ENCODE results near the gene VWA5A.
"Not testable (repeated sequence)": the region's sequence is repeated elsewhere in the genome, so short reads cannot be mapped to it uniquely, and the experiment has no call there.

Gene VWA5A

DNA sequence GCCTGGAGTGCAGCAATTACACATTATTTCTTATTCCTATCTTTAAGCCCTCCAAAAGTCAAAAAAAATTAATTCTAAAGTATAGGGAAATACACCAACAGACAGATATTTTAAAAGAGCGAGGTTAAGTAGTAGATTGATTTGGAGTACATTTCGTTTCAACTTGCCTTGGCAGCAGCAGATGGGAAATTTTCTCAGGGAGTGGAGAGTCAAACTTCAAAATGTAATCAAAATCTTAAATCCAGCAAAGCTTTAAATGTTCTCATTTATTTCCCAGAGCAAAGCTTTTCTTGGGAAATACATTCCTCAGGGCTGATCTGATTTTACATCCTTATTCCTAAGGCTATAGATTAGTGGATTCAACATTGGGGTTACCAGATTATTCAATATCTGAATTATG is 21.9 kb upstream of the VWA5A start:
- DNase-seq (ENCODE audit: low spot score): no peak

DNA sequence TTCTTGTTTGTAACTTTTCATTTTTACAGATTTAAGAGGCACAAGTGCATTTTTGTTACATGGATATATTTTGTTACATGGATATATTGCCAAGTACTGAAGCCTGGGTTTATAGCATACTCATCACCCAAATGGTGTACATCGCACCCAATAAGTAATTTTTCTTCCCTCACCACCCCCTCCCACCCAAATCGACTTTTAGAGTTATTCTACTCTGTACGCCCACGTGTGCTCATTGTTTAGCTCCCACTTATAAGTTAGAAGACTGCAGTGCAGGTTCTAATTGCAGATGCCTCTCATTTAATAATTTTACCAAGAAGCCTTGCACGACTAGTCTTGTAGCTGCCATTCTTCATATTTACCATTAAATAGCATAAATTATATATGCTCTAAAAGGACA is 20.5 kb upstream of the VWA5A start:
- DNase-seq (ENCODE audit: low spot score): no peak

DNA sequence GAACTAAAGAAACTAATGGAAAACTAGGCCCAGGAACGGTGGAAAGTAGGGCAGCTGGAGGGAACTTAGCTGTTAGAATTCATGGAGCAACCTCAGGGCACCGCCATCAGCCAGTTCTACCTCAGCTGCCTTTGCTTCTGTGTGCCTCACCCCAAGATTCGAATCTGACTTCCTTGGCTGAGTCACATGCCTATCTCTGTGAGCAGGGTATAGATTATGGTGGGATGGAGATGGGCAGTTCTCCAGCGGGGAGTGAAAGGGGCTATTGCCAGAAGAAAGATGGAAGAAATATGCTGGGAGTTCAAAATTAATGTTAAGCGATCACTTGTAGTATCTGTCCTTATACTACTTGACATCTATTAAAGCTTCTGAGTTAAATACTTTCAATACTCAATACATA is 18.9 kb upstream of the VWA5A start:
- DNase-seq (ENCODE audit: low spot score): no peak

DNA sequence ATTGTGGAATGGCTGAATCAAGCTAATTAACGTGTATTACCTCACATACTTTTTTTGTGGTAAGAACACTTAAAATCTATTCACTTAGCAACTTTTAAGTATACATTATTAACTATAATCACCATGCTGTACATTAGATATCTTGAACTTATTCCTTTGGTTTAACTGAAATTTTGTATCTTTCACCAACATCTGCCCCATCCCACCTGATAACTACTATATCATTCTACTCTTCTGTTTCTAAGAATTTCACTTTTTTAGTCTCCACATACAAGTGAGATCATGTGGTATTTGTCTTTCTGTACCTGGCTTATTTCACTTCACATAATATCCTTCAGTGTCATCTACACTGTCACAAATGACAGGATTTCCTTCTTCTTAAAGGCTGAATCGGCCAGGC is 17.1 kb upstream of the VWA5A start:
- DNase-seq (ENCODE audit: low spot score): no peak

DNA sequence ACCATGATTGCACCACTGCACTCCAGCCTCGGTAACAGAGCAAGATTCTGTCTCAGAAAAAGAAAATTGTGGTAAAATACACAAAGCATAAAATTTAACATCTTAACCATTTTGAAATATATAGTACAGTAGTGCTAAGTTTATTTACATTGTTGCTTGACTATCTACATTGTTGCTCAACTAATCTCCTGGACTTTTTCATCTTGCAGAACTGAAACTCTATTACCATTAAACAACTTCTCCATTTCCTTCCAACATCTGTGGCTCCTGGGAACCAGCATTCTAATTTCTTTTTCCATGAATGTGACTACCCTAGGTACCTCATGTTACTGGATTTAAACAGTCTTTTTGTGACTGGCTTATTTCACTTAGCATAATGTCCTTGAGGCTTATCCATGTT is 13.5 kb upstream of the VWA5A start:
- DNase-seq (ENCODE audit: low spot score): no peak

DNA sequence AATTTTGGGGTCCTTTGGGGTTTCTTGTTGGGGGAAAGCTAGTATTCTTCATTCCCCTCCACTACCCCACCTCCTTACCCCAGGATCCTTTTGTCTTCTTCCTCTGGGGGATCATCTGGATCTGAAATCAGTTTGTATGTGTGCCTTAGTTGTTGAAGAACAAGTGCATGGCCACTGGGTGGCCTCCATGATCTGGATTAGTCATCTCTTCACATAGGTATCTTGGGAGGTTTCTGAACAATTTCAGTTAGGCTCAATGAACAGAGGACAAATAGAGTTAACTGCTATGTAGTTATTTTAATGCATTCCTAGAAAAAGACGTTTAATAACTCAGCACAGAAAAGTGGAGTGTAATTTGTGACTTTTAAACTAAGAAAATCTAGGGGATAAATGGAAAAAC is 7.1 kb upstream of the VWA5A start:
- DNase-seq (ENCODE audit: low spot score): no peak

DNA sequence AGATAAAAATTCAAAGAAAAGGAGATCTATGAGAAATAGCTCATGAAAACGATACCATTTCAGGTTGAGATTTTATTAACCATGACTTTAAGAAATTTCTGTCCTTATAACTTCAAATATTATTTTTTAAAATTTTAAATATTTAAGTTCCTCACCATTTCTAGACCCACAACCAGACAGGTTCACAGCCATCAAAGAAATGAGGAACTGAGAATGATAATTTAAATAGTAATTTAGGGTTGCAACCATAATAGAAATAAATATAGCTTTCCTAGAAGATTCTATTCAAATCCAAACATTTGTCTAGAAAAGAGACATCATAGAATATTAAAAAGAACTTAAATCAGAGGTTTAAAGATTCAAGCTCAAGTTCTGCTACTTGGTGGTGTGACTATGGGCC is 5.9 kb upstream of the VWA5A start:
- no peak for DNase-seq (ENCODE audit: low spot score)

DNA sequence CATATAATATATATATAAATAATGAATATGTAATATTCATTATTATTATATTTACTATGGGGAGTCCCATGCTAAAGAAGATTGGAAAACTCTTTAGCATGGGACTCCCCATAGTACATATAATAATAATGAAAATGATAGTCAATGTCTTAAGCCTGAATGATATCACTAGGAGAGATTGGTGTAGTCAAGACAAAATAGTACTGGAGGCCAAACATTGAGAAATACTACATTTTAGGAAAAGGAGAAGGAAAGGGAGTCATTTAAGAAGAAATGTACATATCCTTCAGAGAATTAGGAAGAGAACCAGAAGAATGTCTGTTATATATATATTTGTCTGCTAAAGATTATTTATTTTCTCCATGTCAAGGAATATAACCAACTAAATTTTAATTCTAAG is 5.0 kb upstream of the VWA5A start:
- no peak for DNase-seq (ENCODE audit: low spot score)

DNA sequence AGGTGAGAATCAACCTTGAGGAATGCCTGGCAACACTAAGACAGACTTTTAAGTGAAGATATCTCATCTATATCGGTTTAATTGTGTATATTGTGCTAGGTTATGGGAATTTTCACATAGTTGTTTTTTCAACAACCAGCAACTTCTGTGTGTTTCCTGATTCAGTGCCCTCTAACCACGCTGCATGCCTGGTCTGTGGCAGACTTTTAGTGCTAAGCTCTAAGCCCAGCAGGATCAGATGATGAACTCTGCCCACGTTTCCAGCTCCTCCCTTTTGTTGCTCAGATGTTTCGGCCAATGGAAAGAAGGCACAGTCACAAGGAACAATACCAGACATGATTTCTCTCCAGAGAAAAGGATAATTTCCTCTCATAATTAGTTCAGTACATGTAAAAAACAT is 1.4 kb upstream of the VWA5A start:
- no peak for DNase-seq (ENCODE audit: low spot score)

DNA sequence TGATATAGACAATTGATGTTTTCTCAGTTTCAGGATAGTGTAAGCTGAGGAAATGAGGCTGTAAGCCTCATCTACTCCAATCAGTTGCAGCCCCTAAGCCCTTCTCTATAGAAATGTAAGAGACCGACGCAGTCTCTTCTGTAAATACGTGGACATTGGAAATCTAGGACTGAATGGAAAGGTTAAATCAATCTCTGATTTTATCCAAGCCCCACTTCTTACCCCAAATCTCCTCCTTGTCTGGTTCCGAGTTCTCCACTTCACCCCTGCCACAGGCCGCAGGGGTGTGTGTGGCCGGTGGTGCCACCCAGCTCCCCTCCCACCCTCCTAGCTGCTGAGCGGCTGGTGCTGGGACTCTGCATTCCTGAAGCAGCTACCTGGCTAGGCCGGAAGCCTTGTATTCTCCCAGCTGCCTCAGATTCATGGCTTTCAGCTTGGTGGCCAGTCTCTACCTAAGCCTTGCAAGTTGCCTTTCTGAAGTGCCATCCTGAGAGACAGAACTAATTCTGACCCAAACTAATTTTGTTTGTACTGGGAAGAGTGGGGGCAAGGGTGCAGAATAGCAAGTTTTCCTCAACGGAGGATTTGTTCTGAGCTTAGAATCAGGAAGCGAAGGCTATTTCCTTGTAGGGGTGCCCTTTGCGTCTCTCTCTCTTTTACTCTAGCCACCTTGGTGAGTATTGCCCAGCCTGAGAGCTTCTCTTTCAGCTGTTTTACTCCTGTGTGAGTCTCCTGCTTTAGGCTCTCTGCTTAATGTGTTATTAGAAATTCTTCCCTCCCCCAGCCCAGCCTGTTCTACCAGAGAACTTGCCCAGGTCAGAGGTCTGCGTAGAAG is 749 bp downstream of the VWA5A start:
- no peak for DNase-seq (ENCODE audit: low spot score)

DNA sequence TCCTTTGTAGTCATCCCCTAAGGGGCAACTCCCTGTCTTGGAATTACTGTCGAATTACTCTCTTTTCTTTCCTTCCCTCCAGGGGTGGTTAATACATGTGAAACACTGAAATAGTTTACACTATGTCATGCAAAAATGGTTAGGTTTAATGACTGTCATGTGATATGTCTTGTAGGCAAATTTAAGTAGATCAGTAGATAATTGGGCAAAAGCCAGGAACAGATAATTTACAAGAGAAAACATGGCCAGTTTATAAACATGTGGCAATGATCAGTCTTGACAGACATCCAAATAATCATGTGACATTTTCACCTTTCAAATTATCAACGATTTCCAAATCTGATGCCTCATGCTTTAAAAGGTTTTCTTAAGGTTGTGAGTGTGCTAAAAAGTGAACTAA is 3.9 kb downstream of the VWA5A start:
- DNase-seq (ENCODE audit: low spot score): no peak

DNA sequence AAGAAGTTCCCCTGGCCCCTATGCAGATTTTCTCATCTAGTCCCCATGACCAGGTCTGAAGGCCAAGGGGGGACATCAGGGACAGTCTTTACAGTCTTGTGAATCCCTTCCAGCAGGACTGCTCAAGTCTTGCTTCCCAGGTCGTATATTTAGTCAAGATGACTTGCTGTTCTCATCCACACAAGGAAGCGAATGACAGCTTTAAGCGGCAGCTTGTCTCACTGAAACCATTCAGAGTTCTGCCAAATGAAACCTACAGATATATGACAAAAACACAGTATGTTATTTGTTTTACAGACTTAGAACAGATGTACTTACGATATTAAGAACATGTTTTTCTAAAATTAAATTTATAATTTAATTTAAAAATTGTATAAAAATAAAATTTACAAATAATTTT is 5.6 kb downstream of the VWA5A start:
- no peak for DNase-seq (ENCODE audit: low spot score)

DNA sequence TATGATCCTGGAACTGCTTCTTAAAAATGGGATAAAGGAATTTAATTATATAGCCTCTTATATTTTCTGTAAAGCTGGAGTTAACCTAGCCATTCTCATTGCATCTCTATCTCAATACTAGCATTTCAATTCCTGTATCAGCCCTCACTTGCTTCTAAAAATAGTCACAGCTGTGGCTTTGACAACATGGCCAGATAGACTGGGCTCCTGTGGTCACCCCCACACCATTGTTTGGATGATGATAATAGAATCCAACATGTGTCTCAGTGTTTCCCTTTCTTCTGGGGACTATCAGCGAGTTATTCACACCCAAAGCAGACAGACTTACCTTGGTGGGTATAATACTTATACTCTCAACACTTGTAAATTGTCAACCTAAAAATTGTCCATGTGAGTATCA is 6.9 kb downstream of the VWA5A start:
- DNase-seq (ENCODE audit: low spot score): no peak

DNA sequence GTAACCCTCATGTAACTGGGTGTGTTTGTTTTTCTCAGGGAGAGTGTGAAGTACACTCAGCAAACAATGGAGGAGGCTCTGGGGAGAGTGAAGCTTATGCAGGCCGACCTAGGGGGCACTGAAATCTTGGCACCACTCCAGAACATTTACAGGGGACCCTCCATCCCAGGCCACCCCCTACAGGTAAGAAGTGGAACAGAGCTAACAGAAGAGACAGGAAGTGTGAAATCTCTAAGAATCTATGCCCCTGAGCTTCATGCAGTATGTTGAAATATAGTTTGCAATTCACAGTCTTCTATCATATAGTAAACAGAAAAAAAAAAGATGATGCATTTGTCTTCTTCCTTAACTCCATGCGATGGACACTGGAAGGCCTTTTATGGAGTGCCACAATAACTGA is 8.4 kb downstream of the VWA5A start:
- DNase-seq (ENCODE audit: low spot score): no peak

DNA sequence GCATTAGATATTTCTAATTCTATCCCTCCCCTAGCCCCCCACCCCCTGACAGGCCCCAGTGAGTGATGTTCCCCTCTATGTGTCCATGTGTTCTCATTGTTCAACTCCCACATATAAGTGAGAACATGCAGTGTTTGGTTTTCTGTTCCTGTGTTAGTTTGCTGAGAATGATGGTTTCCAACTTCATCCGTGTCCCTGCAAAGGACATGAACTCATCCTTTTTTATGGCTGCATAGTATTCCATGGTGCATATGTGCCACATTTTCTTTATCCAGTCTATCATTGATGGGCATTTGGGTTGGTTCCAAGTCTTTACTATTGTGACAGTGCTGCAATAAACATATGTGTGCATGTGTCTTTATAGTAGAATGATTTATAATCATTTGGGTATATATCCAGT is 11.9 kb downstream of the VWA5A start:
- DNase-seq (ENCODE audit: low spot score): not testable (repeated sequence)

DNA sequence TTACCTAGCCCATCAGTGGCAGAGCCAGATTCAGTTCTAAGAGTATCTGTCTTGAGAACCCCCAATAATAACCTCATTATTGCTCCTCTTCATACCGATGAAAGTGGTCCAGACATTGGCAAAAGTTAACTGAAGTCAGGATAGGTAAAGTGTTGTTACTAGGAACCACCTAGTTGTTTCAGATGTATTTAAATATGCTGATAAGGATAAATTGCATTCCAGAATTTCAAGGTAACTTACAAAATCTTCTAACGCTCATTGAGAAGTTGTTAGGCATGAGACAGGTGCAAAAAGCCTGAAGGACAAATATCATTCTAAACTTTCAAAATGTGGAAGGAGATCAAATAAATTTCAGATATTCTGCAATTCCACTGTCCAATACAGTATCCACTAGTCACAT is 27.8 kb downstream of the VWA5A start:
- no peak for DNase-seq (ENCODE audit: low spot score)

DNA sequence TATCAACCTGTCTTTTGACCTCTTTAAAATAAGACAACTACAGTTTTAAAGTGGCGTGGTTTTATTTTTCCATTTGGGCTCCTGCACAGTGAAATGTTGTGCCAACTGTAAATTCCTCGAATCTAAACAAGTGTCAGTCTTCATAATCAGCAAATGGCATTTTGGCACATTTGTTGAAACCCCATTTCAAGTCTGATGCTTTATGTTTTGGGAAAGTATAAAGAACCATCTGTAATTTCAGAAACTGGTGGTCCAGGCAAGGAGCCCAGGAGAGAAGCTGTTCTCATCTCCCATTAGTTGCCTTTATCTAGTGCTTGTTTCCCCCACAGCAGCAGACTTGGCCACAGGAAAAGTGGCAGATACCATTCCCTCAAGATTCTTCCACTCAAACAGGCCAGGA is 32.7 kb downstream of the VWA5A start:
- no peak for DNase-seq (ENCODE audit: low spot score)

DNA sequence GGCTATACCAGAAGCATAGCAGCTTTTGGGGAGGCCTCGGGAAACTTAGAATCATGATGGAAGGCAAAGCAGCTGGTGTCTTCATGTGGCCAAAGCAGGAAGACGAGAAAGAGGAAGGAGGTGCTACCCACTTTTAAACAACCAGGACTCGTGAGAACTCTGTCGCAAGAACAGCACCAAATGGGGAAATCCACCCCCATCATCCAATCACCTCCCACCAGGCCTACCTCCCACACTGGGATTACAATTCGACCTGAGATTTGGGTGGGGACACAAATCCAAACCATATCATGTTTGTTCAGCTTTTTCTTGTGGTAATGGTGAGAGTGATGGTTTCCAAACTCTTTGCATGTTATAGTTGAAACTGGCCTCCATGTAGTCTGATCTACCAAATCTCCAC is 35.4 kb downstream of the VWA5A start:
- no peak for DNase-seq (ENCODE audit: low spot score)

DNA sequence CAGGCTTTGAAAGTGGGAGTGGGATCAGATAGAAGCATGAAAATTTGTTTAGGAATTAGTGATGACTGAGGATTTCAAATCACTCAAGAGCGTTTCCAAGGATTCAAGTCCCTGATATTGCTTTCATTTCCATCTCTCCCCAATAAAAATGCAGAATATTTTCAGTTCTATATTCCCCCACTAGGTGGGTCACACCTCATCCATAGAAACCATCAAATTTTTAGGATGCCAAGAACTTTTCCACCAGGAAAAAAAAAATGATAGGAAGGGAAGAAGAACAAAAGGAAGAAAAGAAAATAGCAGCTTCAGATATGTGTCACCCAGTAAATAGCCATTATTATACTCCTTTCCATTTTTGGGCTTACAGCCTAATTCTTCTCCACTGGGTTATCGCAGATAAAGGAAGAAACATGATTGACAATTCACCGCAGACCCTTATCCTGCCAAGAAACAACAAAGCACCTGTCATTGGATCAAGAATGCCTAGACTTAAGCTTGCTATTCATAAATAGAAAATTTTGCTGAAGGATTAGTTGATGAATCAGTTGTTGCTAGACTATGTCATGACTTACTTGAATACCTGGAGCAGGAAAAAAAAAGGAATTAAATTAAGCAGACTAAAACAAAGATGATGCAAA is 37.6 kb downstream of the VWA5A start:
- DNase-seq (ENCODE audit: low spot score): no peak

DNA sequence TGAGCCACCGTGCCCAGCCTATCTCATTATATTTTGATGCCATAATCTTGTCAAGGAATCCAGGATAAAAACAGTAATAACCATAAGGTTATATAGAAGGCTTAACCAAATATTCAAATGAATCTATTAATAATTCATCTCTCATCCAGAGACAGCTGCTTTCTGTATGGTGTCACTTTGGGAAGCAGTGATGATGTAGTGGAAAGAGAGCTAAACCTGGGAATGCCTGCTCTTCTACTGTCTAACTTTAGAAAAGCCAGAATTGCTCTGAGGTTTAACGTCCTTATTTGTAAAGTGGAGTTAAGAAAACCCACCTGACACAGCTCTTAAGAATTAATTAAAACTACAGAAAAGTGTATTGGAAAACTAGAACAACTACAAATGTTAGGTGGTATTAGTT is 38.6 kb downstream of the VWA5A start:
- DNase-seq (ENCODE audit: low spot score): no peak

DNA sequence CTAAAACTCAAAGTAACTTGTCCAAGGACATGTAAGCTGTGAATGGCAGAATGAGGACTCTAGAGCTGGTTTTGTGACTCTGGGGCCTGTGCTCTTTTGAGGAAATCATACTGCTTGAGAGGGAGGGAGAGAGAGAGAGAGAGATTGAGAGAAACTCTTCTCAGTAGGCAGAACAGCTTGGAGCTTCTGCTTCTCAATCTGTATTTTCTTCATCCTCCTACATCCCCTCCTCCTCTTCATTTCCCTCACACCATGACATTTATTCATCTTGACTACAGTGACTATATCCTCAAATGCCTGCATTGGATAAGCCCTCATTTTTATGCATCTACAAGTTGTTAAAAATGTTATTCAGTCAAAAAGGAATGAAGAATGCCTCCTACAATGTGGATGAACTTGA is 44.2 kb downstream of the VWA5A start:
- no peak for DNase-seq (ENCODE audit: low spot score)

DNA sequence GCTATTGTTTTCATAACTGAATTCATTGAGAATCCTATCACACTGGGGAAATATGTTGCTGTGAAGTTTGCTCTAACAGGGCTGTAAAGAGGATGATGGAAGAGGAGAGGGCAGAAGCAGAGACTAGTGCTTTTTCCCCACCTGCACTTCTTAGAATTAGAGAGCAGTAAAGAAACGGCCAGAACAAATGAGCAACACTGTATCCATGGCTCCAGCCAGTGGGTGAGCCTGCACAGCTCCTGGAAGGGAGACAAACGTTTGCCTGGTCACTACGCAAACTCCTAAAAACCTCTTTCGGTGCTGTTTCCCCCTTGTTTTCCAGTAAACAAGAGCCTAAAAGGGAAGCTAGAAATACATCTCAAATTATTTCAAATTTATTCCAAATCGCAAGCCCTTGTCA is 45.7 kb downstream of the VWA5A start:
- DNase-seq (ENCODE audit: low spot score): no peak

DNA sequence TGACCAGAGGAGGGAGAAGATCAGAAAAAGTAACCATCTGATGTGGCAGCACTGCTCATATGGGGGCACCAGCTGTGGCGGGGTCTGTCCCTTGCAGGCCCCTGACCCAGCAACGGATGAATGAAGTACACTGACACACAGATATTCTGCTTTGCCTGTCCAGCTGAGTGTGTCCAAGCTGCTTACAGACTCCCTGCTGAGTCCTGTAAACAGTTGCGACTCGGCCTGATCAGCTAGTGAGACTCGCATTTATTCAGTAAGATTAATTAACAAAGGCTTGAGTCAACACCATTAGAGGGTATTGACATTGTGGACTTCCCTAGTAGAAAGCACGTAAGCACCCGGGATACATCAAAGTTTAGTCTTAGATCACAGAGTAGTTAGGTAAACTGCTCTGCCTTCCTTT is 52.6 kb downstream of the VWA5A start:
- no peak for DNase-seq (ENCODE audit: low spot score)

DNA sequence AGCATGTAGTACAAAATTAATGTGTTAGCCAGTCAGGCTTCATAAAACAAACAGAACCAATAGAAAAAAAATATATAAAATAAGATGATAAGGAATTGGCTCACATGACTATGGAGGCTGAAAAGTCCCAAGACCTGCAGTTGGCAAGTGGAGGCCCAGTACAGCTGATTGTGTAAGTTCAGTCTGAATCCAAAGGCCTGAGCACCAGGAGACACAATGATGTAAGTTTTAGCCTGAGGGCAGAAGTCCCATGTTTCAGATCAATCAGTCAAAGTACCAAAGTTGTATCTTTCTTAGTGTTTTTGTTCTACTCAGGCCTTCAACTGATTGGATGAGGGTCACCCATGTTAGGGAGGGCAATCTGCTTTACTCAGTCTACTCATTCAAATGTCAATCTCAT is 53.5 kb downstream of the VWA5A start:
- DNase-seq (ENCODE audit: low spot score): no peak

Measured in cerebellar cortex (tissue), 1 donor.